Measurements from ENCODE around the gene ZSCAN22. TPM values are rescaled to one million over a fixed set of nuclear protein-coding genes. Genes with fewer than 3 reads are reported as not detected.

Gene ZSCAN22
- total RNA-seq, 1 donor from 2014 or later, result 5.4 TPM

GRCh38 chr19:58328999-58329398 is 2.2 kb downstream of the ZSCAN22 start:
- Mint-ChIP-seq H3K4me3 (peak overlapping the region; percentile 61), H3K9me3 (no peaks in the 10 kb centered on the region), H3K36me3 (no peaks in the 10 kb centered on the region), H3K27ac (no peak overlapping the region), H3K27me3 (no peaks in the 10 kb centered on the region), H3K4me1 (ENCODE audit: unreplicated experiment) (peaks cover 11% of the 10 kb centered on the region)
- TF ChIP-seq, protein P1, sequence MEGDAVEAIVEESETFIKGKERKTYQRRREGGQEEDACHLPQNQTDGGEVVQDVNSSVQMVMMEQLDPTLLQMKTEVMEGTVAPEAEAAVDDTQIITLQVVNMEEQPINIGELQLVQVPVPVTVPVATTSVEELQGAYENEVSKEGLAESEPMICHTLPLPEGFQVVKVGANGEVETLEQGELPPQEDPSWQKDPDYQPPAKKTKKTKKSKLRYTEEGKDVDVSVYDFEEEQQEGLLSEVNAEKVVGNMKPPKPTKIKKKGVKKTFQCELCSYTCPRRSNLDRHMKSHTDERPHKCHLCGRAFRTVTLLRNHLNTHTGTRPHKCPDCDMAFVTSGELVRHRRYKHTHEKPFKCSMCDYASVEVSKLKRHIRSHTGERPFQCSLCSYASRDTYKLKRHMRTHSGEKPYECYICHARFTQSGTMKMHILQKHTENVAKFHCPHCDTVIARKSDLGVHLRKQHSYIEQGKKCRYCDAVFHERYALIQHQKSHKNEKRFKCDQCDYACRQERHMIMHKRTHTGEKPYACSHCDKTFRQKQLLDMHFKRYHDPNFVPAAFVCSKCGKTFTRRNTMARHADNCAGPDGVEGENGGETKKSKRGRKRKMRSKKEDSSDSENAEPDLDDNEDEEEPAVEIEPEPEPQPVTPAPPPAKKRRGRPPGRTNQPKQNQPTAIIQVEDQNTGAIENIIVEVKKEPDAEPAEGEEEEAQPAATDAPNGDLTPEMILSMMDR (conservative IDR thresholded peaks at IDR 0.05), result peak; percentile 60
- DNase-seq (ENCODE audit: extremely low spot score, unreplicated experiment), result no peak

DNA sequence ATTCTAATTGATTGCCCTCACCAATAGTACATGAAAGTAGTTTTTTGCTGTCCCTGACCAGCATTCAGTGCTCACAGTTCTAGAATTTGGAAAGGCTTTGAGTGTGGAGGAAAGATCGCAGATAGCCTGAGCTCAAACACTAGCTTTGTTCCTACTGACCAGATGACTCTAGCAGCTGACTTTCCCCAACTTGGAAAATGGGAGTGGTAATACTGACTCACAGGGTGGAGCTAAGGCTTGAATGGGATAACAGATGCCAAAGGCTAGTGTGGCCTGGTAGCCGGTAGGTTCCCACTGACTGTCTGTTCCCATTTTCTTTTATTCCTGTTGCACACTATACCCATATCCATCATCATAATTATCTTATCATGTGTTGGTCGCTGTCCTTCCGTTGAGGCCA is 3.7 kb downstream of the ZSCAN22 start:
- H3K4me3 Mint-ChIP-seq, result no peak overlapping the region
- H3K4me1 Mint-ChIP-seq (ENCODE audit: unreplicated experiment), result peaks cover 11% of the 10 kb centered on the region
- no peaks in the 10 kb centered on the region for H3K36me3 Mint-ChIP-seq
- H3K27ac Mint-ChIP-seq, result no peak overlapping the region
- DNase-seq (ENCODE audit: extremely low spot score, unreplicated experiment), result no peak
- H3K27me3 Mint-ChIP-seq, result no peaks in the 10 kb centered on the region
- TF ChIP-seq, protein P1 (conservative IDR thresholded peaks at IDR 0.05), result no peak
- H3K9me3 Mint-ChIP-seq, result no peaks in the 10 kb centered on the region

- no peak for DNase-seq (ENCODE audit: extremely low spot score, unreplicated experiment)
- Mint-ChIP-seq H3K36me3 (no peaks in the 10 kb centered on the region), H3K27me3 (no peaks in the 10 kb centered on the region), H3K4me3 (no peak overlapping the region), H3K9me3 (no peaks in the 10 kb centered on the region), H3K4me1 (ENCODE audit: unreplicated experiment) (peaks cover 11% of the 10 kb centered on the region), H3K27ac (no peak overlapping the region)
- TF ChIP-seq, protein P1 (conservative IDR thresholded peaks at IDR 0.05), result no peak
Measured at GRCh38 chr19:58332697-58333096, 5.9 kb downstream of the ZSCAN22 start.

- DNase-seq (ENCODE audit: extremely low spot score, unreplicated experiment), result no peak
- Mint-ChIP-seq H3K9me3 (no peaks in the 10 kb centered on the region), H3K4me1 (ENCODE audit: unreplicated experiment) (peaks cover 3% of the 10 kb centered on the region), H3K36me3 (peaks cover 10% of the 10 kb centered on the region), H3K27ac (no peak overlapping the region), H3K4me3 (no peak overlapping the region), H3K27me3 (no peaks in the 10 kb centered on the region)
- TF ChIP-seq, protein P1 (conservative IDR thresholded peaks at IDR 0.05), result no peak
Measured at GRCh38 chr19:58334691-58335249, 8.0 kb downstream of the ZSCAN22 start.

GRCh38 chr19:58335630-58336029 is 8.8 kb downstream of the ZSCAN22 start:
- Mint-ChIP-seq H3K4me1 (ENCODE audit: unreplicated experiment) (no peaks in the 10 kb centered on the region), H3K4me3 (no peak overlapping the region), H3K9me3 (no peaks in the 10 kb centered on the region), H3K27ac (no peak overlapping the region), H3K36me3 (peaks cover 15% of the 10 kb centered on the region), H3K27me3 (no peaks in the 10 kb centered on the region)
- no peak for DNase-seq (ENCODE audit: extremely low spot score, unreplicated experiment)
- TF ChIP-seq, protein P1 (conservative IDR thresholded peaks at IDR 0.05), result no peak

- TF ChIP-seq, protein P1 (conservative IDR thresholded peaks at IDR 0.05), result no peak
- Mint-ChIP-seq H3K36me3 (peaks cover 20% of the 10 kb centered on the region), H3K27me3 (no peaks in the 10 kb centered on the region), H3K27ac (no peak overlapping the region), H3K9me3 (no peaks in the 10 kb centered on the region), H3K4me1 (ENCODE audit: unreplicated experiment) (no peaks in the 10 kb centered on the region), H3K4me3 (no peak overlapping the region)
- DNase-seq (ENCODE audit: extremely low spot score, unreplicated experiment), result no peak
Measured at GRCh38 chr19:58336216-58336615, 9.4 kb downstream of the ZSCAN22 start.

Data from type B pancreatic cell (in vitro differentiated cells).